Epidermal melanocyte (primary cell): ENCODE results near the gene POU5F1.

Experiments
- DNase-seq: peaks from one replicate; pipeline ENCODE4 v3.0.0; 2011; ENCODE audit warnings: low spot score; ENCODE audit not compliant: insufficient read length

POU5F1 gene

GRCh38 chr6:31144296-31144969 is 26.0 kb downstream of the POU5F1 start:
- no peak for DNase-seq

GRCh38 chr6:31143148-31143547 is 27.3 kb downstream of the POU5F1 start:
- DNase-seq = no peak

GRCh38 chr6:31142361-31142761 is 28.1 kb downstream of the POU5F1 start:
- peak; percentile 89 for DNase-seq

GRCh38 chr6:31140643-31141042 is 29.8 kb downstream of the POU5F1 start:
- DNase-seq = no peak

GRCh38 chr6:31139599-31139998 is 30.9 kb downstream of the POU5F1 start:
- DNase-seq = no peak

- no peak for DNase-seq
These were observed 31.5 kb downstream of the POU5F1 start, which contains the start of gene PSORS1C2 for GRCh38 chr6:31138982-31139381. Gene PSORS1C2, minus strand, starts transcription at chr6:31139066. Its CDS starts 40 bp downstream, at chr6:31139026.

GRCh38 chr6:31135710-31136109 is 34.8 kb downstream of the POU5F1 start:
- DNase-seq = no peak

- DNase-seq = no peak
These were observed 37.7 kb downstream of the POU5F1 start for GRCh38 chr6:31132806-31133205.

- no peak for DNase-seq
These were observed 38.9 kb downstream of the POU5F1 start for GRCh38 chr6:31131595-31131994.

GRCh38 chr6:31130751-31131150 is 39.7 kb downstream of the POU5F1 start:
- no peak for DNase-seq

GRCh38 chr6:31129130-31129529 is 41.4 kb downstream of the POU5F1 start:
- DNase-seq = no peak

GRCh38 chr6:31128093-31128676 is 42.3 kb downstream of the POU5F1 start:
- DNase-seq = peak; percentile 31

- DNase-seq = no peak
These were observed 43.9 kb downstream of the POU5F1 start for GRCh38 chr6:31126396-31127175.

GRCh38 chr6:31125586-31126363 is 44.7 kb downstream of the POU5F1 start:
- DNase-seq = no peak

- no peak for DNase-seq
These were observed 45.3 kb downstream of the POU5F1 start for GRCh38 chr6:31125162-31125561.

- DNase-seq = peak; percentile 19
These were observed 47.4 kb downstream of the POU5F1 start for GRCh38 chr6:31122791-31123706.

- DNase-seq = no peak
These were observed 49.2 kb downstream of the POU5F1 start for GRCh38 chr6:31121131-31121790.

GRCh38 chr6:31120151-31120915 is 50.1 kb downstream of the POU5F1 start, which contains the start of gene CDSN:
Gene CDSN, minus strand, starts transcription at chr6:31120446. Its CDS starts 27 bp downstream, at chr6:31120419.
- no peak for DNase-seq

- no peak for DNase-seq
These were observed 52.3 kb downstream of the POU5F1 start for GRCh38 chr6:31118178-31118577.
